ENCODE measurements around the gene USP7.

The USP7 gene

DNA sequence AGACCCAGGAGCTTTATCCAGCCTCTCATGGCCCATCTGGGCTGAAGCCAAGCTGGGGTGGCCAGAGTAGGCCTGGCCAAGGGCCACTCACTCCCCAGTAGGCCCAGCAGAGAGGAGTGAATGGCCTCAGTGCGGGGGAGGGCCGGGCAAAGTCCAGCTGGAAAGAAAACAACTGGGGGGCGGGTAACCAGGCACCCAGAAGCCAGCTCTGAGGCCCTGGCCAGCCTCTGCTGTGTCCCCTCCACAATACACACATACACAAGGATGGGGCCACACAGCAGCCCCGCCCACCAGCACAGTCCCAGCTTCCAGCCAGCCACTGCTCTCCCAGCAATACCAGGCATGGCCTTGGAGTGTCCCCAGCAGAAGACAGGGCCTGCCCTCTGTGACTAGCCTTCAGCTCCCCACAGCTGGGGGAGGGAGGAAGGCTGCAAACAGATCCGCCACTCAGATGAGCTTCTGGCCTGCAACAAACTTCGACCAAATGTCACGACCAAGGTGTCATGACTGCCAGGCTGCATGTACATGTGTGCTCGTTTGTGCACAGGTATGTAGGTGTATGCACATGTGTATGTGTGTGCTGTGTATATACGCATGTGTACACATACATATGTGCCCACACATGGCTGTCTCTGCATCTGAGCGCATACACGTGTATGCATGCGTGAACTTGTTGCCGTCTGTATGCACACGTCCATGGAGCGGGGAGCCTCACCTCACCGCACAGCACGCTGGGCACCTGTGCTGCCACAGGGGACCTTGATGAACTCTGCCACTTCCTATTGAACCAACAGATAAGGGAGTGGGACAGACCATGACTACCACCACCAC lies 99.9 kb downstream of the USP7 start:
- DNase-seq (ENCODE audit: low read depth in 1 of 2, low spot score in 1 of 2) = no peak

DNA sequence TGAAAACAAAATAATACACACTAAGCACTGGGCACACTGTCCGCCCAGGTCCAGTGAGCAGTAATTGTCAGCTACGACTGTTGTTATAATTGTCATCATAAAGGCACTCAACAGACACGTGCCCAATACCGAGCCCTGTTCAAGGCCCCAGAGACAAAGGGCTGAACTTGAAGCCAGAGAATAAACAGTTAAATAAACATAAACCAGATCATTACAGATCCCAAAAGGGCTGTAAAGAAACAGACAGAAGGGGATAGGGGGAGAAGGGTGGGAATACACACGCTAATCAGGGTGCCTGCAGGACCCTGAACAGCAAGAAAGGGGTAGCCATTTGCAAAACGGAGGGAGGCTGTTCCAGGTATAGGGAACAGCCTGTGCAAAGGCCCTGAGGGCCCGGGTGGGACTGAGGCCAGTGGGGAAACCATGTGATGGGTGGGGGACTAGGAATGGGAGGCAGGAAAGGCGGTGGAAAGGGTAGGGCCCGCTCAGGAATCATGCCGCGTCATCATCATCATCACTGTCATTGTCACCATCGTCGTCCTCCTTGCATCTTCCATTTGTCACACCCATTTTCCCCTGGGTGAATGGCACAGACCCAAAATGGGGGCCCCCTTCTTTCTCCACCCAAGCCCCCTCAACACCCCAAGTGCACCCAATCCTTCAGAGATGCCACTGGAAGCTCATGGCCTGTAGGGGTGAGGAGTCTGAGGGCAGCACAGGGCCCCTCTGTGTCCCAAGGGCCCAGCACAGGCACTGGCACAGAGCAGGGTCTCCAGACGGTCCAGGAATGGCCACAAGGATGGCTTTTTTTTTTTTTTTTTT lies 101.2 kb downstream of the USP7 start:
- no peak for DNase-seq (ENCODE audit: low read depth in 1 of 2, low spot score in 1 of 2)

DNA sequence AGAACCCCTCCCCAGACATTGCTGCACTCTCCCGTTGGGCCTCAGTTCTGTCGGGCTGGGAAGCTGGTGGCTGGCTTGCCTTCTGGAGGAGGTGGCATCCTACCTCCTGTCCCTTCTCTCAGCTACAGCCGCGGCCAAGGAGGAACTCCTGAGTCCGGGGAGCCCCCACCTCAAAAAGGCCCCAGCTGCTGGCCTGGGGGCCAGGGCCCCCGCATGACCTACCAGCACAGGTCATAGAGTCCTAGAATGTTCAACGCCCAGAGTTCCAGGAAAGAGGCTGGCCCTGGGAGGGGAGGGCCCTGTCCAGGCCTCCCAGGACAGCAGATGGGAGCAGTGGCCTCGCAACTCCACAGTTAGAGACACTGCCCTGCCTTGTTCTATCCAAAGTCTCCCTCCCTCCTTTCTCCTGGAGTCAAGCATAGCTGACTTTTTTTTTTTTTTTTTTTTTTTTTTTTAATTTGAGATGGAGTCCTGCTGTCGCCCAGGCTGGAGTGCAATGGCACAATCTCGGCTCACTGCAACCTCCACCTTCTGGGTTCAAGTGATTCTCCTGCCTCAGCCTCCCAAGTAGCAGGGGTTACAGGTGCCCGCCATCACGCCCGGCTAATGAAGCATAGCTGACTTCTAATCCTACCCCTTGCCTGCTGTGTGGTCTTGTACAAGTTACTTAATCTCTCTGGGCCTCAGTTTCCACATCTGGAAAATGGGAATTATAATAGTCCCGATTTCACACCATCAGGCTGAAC lies 102.0 kb downstream of the USP7 start:
- no peak for DNase-seq (ENCODE audit: low read depth in 1 of 2, low spot score in 1 of 2)

DNA sequence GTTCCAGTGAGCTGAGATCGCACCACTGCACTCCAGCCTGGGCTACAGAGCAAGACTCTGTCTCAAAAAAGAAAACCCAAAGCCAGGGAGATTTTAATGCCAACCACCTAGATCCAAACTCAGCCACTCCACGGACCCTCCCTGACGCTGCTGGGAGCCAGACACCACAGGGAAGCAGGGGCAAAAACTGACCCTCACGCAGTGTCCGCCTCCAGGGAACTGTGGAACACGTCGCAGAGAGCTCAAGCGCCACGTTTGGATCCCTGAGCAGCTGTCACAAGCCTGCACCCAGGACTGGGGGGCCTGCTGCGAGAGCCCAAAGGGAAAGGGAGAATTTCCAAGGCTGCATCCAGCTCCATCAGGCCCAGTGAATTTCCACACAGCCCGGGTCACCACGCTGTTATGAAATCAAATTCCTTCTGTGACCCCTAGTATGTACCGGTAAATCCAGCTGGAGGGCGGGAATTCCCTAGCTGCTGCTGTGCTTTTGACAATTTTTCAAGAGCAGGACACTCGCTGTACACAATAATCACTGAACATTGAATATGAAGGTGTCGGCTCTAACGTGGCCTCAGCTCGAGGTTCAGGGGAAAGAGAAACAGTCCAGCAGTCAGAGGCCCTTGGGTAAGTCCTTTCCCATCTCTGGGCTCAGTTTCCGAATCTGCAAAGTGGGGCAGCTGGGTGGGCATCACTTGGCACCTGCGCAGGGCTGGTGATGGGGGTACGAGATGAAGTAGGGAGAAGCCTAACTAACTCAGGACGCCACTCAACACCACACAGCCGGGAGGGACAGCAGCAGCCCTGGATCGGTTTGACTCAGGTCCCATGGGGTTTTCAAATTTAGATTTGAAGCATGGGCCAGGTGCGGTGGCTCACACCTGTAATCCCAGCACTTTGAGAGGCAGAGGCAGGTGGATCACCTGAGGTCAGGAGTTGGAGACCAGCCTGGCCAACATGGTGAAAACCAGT lies 103.5 kb downstream of the USP7 start:
- no peak for DNase-seq (ENCODE audit: low read depth in 1 of 2, low spot score in 1 of 2)

DNA sequence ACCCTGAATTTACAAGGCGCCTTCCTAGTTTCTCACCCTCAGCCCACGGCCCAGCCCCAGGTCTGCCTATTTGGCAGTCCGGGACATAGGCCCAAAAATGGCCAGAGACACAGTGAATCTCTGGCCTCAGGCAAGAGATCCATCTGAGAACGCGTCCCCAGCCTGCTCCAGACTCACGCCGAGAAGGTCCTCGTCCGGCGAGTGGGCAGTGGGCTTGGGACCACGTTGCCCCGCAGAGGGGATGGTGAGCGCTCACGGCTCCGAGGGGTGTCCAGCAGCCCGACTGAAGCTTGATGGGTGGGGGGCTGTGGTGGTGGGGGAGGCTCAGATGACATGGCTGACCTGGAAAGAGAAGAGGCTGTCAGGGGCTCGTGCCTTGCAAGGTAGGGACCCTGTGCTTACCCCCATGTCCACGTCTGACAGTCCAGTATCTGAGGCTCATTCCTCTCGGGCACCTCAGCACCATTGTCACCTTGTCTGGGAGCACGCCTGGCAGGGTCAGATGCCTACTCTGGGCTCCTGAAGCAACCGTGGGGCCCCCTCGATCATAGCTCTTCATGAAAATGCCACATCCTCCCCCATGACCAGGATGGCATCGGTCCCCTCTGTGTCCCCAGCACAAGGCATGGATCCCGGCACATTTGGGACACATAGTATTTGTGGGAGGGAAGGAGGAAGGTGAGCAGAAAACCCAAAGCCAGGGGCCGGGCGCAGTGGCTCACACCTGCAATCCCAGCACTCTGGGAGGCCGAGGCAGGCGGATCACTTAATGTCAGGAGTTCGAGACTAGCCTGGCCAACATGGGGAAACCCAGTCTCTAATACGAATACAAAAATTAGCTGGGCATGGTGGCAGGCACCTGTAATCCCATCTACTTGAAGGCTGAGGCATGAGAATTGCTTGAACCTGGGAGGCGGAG lies 104.5 kb downstream of the USP7 start:
- DNase-seq (ENCODE audit: low read depth in 1 of 2, low spot score in 1 of 2) = no peak

DNA sequence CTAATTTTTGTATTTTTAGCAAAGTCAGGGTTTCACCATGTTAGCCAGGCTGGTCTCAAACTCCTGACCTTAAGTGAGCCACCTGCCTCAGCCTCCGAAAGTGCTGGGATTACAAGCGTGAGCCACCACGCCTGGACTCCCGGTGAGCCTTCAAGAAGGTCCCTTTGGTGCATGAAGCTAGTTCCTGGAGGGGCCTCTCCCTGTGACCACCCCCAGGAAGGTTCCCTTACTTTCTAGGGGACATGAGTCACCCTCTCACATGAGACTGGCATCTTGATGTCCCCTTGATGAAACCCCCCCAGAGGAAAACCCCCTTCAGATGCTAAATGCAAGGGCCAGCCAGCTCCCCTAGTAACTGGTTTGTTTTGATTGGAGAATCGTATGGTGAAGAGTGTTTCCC lies 107.7 kb downstream of the USP7 start:
- DNase-seq (ENCODE audit: low read depth in 1 of 2, low spot score in 1 of 2) = no peak

DNA sequence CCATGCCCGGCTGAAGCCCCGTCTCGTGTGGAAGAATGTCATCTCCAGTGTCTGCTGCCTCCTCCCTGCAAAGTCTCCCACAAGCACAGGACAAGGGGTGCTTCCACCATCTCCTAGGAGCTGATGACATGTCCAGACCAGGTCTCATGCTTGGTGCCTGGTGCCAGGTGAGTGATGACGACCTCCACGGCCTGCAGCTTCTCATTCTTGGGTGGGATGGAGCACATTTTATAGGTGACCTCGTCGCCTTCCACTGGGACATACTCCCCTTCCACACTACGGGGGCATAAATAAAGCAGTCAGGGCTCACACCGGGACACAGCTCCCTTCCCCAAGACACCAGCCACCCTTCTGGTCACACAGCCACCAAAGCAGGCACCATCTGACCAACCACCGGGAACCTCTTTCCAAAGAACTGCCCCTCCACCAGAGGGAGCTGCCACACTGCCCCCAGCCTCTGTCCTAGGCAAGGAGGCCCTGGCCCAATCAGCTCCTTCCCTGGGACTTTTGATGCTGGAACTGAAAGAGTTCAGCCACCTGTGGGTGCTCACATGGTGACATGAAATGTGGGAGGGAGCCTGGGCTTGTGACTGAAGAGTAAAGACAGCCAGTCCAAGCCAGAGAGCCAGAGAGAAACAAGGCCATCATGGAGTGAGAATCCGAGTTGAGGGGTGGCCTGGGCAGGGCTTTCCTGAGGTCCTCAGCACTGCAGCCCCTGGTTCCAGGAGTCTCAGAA lies 108.5 kb downstream of the USP7 start:
- DNase-seq (ENCODE audit: low read depth in 1 of 2, low spot score in 1 of 2) = no peak

DNA sequence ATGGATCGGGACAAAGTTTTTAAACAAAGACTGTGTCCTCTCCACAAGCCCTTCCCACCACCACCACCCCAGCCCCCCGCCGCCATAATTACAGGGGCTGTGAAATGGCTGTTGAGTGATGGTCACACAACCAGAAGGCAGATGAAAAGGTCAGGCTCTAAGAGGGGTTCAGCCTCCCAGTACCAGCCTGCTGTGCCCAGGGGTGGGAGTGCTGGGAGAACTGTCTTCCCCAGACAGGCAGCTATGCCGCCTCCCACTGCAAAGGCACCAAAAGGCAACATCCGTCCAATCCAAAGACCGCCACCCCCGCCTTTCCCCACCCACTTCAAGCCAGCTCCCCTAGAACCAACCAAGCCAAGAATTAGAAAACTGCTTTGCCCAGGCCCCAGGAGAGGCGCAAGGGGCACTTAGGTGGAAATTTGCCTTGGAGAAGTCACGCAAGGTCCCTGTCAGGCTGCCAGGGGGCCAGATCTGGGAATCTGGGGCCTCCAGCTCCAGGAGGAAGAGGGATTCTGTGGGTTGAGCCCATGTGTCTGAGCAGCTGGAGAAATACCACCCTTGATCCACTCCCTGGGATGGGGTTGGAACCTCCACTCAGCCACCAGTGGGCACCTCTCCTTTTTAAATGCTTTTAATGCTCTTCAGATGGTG lies 109.3 kb downstream of the USP7 start:
- DNase-seq (ENCODE audit: low read depth in 1 of 2, low spot score in 1 of 2) = no peak

DNA sequence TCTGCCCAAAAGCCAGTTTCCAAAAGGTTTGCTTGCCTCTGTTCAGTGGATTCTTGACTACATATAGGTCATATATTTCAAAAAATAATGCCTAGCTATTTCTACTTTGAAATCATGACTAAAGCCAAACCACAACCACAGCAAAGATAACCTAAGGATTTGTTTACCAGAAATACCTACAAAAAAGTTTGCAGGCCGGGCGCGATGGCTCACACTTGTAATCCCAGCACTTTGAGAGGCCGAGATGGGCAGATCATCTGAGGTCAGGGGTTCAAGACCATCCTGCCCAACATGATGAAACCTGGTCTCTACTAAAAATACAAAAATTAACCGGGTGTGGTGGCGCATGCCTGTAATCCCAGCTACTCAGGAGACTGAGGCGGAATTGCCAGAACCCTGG lies 110.1 kb downstream of the USP7 start:
- DNase-seq (ENCODE audit: low read depth in 1 of 2, low spot score in 1 of 2) = no peak

DNA sequence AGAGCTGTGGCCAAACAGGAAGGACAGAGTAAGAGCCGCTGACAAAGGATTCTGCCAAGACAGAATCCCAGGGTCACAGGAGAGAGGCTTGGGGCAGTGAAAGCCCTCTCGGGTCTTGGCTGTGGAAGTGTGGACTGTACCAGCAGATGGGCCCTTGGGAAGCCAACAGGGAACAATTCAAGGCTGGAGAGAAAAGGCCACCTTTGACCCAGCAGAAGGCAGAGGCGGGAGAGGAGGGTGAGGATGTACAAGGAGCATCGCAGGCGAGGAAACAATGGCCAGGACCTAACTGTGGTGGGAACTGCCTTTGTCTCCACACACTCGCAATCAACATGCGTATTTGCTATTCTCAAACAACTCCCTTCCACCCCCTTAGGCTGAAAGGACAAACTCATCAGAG lies 110.6 kb downstream of the USP7 start:
- no peak for DNase-seq (ENCODE audit: low read depth in 1 of 2, low spot score in 1 of 2)

DNA sequence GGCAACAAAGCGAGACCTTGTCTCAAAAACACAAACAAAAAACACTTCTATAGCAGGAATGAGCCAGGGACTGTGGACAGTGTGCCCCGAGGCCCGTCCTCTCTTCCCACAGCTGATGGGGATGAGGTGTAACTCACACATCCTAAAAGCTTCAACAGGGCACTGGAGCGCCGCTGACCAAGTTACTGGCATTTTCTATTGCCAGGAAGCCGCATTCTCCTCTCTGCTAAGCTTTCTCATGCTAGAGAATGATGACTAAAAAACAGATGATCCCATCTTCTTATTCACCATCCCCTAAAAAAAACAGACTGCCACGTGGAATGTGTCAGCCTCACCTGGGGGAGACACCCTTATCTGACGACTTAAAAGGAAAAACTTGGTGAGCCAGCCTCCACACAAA lies 111.2 kb downstream of the USP7 start:
- no peak for DNase-seq (ENCODE audit: low read depth in 1 of 2, low spot score in 1 of 2)

DNA sequence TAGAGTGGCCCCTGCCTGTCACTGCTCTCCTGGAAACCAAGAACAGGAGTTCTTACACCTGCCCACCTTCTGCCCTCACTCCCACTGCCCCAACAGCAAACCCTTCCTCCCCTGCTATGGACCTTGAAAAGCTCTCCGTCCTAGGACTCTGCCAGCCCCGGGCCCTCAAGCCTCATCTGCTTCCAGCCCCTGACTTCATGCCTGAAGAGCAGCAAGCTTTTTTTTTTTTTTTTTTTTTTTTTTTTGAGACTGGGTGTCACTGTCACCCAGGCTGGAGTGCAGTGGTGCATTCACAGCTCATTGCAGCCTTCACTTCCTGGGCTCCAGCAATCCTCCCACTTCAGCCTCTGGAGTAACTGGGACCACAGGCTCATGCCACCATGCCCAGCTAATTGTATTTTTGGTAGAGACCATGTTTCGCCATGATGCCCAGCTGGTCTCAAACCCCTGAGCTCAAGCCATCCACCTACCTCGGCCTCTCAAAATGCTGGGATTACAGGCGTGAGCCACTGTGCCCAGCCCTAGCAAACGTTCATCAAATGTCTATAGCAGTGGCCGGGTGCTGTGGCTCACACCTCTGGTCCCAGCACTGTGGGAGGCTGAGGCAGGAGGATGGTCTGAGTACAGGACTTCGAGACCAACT lies 111.8 kb downstream of the USP7 start:
- no peak for DNase-seq (ENCODE audit: low read depth in 1 of 2, low spot score in 1 of 2)

DNA sequence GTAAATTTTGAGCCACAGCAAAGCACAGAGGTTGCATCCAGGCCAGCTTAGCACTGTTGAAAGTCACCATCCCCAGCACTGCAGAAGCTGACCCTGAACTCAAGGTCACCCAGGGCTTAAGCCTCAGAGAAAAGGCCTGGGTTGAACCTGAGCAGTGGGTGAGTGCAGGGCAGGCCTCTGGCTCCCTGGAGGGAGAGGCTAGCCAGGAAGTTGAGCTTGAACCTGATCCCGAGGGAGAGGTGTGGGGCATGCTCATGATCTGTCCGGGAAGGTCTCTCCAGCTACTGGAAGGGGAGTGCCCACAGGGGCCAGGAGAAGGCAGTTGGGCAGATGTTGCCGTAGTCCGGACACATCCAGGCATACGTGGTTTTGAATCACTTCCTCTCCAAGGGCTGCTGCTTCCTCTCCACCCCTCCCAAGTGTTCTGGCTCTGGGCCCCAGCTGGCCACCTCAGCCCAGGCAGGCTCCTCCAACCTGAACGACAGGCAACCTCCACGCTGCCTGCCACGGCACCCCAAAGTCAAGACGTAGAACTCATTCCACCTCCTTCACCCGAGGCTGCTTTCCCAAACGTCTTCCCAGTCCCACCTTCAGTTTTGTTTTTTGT lies 113.3 kb downstream of the USP7 start:
- no peak for DNase-seq (ENCODE audit: low read depth in 1 of 2, low spot score in 1 of 2)

DNA sequence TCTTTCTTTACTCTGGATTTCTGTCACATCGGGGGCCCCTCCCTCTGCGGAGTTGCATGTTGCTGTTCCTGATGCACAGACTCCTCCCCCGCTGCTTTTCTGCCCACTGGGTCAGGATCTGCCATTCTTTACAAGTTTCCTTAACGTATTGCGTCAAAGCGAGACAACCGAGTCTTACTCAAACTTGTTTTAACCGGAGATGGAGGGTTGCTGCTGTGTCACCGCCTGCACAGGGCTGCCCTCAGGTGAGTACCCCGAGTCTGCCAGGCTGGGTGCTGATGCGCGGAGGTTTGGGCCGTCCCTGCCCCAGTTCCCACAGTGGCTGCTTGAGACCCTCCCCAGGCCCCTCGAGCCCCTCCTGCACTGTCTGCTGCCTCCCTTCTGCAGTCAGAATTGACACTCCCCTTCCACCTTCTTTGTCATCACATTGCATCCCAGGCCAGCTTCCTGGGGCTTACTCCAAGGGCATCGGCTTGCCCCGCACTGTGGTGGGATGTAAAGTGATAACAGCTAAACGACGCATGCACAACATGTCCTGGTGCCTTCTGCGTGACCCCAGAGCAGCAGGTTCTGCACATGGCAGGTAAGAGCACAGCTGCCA lies 114.2 kb downstream of the USP7 start:
- DNase-seq (ENCODE audit: low read depth in 1 of 2, low spot score in 1 of 2) = no peak

DNA sequence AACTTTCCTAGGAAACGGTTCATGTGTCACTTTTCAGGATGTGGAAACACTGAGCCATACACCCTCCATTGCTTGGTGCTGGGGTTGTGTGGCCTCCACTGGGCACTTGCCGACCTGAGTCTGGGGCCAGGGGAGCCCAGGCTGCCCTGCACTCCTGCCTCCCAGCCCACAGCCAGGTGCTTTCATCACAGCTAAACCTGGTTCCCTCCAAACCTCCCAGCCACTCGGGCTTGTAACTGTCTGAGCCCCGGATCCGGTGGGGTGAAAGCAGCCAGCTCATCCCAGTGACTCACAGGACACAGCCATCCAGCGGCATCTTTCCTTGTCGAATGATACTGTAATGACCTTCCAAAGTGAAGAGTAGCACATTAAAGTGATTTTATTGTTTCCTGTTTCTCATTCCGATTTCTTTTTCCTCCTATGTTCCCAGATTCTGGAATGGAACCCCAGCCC lies 114.7 kb downstream of the USP7 start:
- no peak for DNase-seq (ENCODE audit: low read depth in 1 of 2, low spot score in 1 of 2)

DNA sequence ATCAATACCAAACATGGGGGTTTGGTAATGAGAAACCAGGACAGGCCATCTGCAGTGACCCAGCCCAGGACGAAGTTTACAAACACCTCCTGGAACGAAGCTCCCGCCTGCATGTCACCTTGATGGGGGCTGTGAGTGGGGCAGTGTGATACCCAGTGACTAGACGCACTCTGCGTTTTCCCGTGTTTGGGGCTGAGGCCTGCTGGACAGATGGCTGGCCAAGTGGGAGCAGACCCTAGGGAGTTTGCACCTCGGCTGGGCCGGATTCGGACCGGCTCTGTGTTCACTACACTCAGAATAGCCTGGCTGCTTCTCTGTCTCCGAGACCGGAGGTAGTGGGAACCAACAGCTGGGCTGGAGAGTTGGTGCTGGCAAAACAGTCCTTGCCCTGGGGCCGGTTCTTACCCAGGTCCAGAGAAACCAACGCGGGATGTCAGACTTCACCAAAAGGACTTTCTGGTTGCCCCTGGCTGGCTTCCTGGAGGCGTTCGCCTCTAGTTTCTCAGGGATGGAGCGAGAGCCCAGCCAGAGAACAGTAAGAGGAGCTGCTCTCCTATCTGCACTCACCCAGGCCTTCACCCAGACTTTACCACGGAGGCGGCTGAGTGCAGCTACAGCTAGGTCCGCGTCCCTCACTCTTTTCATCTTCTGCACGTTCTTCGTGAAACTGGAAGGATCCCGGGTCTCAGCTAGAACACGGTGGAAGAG lies 115.3 kb downstream of the USP7 start:
- DNase-seq (ENCODE audit: low read depth in 1 of 2, low spot score in 1 of 2) = no peak
